Stimulated activated CD4-positive, alpha-beta T cell treated with anti-CD3 and anti-CD28 coated beads, Interleukin-2, amount 100 ng/mL, for 24 hours (primary cell): ENCODE measurements around the gene VAMP1.
A peak's percentile ranks its signal among the peaks of the same experiment; 100 is the strongest.
"Not testable (repeated sequence)": the region's sequence is repeated elsewhere in the genome, so short reads cannot be mapped to it uniquely, and the experiment has no call there.

ENCODE experiments used
- DNase-seq, 2 donors: peaks; one replicate each; pipeline ENCODE4 v3.0.0-alpha.2; 2020

VAMP1 gene

DNA sequence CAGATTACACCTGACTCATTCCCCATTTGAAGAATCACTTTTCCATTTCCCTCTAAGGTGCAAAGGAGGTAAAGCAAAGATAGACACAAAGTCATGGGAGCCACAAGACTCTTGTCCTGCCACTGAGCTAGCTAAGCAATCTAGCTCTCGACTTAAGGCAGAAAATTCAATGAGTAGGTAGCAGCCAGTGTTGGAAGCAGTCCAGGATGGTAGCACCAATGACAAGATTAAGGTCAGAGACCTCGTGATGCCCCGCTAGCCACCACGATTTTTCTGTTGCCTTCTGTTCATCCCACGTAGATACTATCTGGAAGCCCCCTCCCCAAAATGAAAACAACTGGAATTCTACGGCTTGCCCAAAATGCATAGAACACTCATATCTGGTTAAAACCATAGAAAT is 1.4 kb downstream of the VAMP1 start:
- DNase-seq = no peak

DNA sequence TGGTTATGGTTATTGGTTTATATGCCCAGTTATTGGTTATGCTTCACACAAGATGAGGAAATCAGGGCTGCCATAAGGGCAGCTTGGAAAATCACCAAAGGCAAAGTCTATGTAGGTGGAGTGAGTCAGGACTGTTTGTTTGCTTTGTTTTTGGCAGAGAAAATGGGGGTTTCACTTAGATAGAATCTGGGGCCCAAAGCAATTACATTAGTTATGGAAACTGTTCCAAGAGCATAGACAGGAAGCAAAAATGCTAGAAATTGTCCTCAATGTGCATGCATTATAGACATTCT is 2.2 kb downstream of the VAMP1 start:
- no peak for DNase-seq

DNA sequence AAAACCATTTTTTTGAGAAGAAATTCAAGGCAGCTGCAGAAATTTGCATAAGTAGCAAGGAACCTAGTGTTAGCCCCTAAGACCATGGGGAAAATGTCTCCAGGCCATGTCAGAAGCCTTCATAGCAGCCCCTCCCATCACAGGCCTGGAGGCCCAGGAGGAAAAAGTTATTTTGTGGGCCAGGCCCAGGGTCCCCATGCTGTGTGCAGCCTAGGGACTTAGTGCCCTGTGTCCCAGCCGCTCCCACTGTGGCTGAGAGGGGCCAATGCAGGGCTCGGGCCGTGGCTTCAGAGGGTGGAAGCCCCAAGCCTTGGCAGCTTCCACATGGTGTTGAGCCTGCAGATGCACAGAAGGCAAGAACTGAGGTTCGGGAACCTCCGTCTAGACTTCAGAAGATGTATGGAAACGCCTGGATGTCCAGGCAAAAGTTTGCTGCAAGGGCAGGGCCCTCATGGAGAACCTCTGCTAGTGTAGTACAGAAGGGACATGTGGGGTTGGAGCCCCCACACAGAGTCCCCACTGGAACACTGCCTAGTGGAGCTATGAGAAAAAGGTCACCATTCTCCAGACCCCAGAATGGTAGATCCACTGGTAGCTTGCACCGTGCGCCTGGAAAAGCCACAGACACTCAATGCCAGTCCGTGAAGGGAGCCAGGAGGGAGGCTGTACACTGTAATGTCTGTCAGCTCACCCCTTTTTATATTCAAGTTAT is 2.8 kb downstream of the VAMP1 start:
- not testable (repeated sequence) for DNase-seq

DNA sequence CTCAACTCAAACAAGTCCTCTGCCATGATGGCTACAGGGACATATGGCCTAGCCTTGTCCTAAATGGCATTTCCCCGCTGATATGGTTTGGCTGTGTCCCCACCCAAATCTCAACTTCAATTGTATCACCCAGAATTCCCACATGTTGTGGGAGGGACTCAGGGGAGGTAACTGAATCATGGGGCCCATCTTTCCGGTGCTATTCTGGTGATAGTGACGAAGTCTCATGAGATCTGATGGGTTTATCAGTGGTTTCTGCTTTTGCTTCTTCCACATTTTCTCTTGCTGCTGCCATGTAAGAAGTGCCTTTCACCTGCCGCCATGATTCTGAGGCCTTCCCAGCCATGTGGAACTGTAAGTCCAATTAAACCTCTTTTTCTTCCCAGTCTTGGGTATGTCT is 3.7 kb downstream of the VAMP1 start:
- DNase-seq = not testable (repeated sequence)

DNA sequence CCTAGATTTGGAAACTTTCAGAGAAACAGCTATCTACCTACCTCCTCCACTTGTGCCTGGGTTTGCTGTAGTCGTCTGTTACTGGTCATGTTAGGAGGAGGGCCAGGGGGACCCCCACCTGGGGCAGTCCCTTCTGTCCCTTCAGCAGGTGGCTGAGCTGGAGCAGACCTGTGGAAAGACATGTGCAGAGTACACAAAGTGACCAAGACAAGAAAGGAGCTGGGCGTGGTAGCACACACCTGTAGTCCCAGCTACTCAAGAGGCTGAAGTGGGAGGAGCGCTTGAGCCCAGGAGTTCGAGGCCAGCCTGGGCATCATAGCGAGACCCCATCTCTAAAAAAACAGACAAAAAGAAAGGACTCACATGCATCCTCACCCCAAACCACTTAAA is 4.3 kb downstream of the VAMP1 start:
- DNase-seq = no peak

DNA sequence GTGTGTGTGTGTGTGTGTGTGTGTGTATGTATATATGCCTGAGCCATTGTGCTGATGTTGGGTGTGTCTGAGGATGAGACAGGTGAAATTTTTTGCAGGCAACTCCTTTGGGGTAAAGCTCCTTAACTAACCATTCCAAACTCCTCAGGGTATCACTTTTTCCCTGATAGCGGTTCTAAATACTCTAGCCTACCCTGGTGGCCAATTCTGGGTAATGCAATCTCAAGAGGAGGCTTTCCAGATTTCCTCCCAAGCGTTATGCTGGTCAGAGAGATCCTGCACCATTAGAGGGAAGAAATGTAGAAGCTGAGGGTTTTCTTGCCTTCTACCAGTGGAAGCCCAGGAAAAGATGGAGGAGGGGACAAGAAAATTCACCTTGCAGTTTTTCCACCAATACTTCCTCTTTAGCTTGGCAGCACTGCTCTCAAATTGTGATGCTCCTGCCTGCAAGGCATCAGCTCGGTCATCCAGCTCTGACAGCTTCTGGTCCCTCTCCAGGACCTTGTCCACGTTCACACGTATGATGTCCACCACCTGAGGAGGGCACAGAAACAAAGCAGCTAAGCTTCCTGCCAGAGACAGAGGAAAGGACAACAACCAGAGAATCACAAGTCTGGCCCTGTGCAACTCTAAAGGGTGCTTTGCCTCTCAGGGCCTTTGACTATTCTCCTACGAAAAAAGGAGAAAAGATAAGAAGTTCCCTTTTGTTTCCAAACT is 4.9 kb downstream of the VAMP1 start:
- DNase-seq = peak in 1 of 2 donors; percentile 59

DNA sequence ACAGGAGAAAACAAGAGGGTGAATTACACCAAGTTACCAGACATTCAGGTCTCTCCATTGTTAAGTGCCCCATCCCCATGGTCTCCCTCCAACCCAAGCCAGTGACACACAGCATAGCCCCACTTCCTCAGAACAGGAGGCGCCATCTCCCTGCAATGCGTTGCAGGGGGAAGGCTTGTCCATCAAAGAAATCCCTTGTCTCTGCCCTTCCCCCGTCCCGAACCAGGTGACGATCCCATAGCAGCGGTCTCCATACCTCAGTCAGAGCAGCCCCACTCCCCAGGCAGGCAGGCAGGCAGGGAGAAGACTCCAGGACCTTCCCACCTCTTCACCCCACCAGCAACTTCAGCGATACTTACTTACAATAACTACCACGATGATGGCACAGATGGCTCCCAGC is 5.9 kb downstream of the VAMP1 start:
- DNase-seq = no peak

DNA sequence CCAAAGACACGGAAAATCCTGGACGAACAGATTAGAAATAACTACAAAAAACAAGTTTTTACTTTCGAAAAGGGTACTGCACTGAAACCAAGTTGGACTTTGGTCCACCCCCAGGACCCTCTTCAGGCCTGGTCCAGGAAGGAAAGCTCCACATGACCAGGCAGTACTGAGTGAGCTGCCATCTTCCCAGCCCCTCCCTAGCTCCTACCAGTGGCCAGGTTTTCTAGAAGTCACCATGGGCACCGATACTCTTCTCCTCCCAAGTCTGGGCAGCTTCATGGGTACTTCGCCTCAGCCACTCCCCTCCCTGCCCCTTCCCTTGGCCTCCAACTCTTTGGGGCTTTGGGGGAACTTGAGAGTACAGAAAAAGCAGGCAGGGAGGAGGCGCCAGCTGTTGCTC is 6.6 kb downstream of the VAMP1 start:
- no peak for DNase-seq

DNA sequence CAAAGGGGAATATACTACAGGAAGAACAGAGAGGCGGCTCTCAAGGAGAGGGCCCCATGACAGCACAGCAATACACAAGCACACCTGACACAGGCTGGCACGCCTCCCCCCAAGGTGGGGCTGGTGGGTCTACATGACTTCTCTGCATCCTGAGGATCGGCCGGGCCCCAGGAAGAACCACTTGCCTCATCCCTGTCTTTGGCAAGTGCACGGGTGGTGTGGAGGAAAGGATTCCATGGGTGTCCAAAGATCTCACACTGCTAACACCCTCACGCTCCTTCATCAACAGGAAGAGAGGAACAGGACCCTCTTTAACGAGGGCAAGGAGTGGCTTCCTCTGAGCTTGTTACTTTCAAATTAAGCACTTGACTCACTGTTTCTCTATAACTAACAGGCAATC is 7.3 kb downstream of the VAMP1 start:
- DNase-seq = no peak

DNA sequence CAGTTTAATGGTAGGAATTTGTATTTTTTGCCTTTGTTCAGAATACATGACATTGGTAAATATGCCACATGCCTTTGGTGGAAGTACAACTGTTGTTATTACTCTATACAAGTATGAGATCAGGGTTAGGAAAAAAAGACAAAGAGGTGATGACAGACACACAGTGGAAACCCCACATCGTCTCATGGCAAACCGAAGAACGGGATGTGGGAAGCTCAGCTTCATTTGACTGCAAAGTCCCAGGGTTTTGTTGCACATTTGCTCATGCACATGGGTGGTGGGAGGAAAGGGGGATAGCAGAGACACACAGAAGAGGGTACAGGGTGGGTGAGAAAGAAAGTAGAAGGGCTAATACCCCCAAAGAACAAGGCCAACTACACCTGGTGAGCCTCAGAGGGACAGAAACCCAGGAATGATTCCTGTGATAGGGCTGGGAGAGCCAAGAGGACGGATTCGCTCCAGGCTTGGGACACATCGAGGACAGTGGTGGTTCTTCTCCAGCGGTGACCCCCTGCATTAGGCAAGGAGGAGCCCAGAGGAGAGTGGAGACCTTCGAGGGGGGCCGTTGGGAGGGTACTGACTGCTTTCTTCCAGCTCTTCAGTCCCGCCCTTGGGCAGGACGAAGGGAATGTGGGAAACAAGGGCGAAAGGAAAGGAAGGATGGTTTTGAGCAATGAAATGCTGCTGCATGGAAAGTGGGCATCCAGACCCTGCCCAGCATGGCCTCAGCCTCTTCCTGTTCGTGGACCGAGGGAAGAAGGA is 8.1 kb downstream of the VAMP1 start:
- DNase-seq = peak; percentile 35 to 52

DNA sequence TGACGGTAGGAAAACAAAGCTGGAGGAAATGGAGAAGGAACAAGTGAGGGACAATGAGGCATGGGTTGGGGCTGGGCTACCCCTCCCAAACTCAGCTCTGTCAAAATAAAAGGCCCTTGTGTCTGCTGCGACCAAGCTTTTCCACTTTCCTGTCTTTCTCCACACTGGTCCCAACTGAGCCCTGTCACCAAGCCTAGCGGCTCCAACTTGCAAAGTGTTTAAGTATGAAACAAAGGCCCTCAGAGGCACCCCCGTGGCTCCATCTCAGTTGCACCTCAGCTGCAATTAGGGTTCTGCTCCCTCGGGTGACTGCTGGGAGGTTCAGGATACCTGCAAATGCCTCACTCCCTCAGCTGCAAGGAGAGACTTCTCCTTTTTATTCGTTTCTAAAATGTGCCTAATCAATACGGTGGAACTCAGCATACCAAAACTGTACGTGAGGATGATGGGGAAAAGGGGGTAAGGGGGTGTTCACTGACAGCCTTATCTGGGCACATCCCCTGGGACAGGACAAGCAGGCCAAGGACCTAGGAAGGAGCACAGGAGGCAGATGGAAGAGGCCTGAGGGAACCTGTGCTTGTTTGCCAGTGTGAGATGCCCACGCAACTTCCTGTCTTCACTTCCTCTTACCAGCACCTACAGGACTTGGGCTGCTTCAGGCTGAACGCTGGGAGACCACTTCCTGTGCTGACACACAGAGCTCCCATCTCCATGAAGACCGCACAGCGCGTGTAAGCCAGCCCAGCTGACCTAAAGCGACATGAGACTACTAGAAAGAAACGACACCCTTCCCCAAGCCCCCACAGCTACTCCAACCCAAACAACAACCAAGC is 8.9 kb downstream of the VAMP1 start:
- peak; percentile 79 to 80 for DNase-seq

DNA sequence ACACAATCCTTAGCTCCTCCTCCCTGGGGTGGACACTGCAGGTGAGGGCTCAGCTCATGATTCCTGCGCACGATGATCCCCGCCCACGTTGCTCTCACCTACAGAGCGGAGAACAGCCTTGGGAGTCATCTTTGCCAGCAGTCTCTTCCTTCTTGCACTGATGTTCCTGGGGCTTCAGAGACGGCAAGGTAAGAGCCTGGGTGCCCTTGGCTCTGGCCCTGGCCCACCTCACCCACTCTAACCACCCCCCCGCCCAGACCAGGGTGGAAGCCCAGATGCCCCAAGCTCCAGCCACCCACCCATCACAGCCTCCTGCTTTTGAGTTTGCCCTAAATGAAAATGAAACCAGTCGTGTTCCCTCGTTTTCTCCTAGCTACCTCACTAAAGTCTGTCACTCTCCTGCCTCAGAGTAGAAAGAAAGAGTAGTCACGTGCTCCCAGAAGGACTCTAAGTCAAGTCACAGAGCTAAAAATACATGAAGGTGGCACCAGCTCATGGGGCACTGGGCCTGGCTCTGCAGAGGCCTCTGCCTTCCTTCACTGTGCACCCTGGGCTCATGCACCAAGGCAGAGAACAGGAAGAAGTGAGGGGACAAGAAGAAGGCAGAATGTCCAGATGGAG is 9.6 kb downstream of the VAMP1 start:
- peak; percentile 48 to 63 for DNase-seq

DNA sequence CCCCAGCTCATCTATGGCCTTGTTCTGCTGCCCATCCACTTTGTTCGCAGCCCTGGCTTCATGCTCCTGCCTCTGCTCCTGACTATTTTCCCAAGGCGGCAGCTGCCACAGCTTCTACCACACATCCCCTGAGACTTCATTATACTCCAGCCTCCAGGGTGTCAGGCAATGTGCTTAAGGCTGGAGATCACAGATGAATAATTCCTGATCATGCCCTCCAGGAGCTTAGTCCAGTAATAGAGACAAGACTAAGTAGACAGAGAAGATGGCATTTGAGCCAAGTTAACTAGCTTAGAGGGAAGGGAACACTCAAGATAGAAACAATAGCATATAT is 11.5 kb downstream of the VAMP1 start:
- no peak for DNase-seq

DNA sequence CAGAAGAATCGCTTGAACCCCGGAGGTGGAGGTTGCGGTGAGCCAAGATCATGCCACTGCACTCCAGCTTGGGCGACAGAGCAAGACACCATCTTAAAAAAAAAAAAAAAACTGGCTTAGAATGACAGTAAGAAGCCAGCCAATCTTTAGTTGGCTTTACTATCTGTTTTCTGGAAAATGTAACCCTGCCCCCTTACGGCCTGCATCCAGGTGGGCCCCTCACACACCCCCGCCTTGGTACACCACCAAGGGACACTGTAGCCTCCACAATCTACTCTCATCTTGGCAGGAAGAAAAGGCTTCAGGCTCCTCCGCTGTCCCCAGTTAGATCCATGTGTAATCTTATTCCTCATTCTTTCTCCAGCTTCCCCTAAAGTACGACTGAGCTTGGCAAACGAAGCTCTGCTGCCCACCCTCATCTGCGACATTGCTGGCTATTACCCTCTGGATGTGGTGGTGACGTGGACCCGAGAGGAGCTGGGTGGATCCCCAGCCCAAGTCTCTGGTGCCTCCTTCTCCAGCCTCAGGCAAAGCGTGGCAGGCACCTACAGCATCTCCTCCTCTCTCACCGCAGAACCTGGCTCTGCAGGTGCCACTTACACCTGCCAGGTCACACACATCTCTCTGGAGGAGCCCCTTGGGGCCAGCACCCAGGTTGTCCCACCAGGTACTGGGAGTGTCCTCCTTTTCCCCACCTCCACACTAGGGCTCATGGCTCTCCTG is 12.0 kb downstream of the VAMP1 start:
- no peak for DNase-seq

DNA sequence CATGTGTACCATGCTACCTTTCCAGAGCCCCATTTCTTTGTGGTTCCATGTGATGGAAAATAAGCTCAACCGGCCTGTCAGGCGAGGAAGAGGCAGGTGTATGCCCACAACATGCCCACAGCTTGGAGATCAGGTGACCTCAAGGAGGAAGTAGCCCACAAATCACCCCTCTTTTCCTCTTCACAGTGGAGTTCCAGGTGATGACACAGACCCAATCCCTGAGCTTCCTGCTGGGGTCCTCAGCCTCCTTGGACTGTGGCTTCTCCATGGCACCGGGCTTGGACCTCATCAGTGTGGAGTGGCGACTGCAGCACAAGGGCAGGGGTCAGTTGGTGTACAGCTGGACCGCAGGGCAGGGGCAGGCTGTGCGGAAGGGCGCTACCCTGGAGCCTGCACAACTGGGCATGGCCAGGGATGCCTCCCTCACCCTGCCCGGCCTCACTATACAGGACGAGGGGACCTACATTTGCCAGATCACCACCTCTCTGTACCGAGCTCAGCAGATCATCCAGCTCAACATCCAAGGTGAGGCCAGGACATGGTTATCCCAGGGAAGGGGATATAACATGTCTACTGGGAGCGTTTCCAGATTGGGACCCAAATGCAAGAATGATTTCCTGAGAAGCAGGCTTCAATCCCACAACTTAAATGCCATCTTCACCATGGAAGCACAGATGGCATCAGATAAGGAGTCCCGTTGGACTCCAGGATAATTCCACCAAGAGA is 13.1 kb downstream of the VAMP1 start:
- no peak for DNase-seq

DNA sequence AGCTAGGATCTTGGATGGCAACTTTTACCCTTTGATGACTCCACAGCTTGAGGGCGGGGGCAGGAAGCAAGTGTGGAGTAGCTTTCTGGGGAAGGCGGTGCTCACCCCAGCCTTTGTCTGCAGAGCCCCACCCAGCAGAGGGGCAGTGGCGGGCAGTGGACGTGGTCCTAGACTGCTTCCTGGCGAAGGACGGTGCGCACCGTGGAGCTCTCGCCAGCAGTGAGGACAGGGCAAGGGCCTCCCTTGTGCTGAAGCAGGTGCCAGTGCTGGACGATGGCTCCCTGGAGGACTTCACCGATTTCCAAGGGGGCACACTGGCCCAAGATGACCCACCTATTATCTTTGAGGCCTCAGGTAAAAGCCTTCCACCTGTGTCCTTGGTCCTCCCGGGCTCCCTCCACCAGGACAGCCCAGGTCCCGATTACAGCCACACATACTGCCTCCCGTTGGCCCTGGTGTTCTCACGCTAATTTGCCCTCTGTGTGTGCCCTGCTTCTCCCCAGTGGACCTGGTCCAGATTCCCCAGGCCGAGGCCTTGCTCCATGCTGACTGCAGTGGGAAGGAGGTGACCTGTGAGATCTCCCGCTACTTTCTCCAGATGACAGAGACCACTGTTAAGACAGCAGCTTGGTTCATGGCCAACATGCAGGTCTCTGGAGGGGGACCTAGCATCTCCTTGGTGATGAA is 17.4 kb downstream of the VAMP1 start:
- peak in 1 of 2 donors; percentile 57 for DNase-seq

DNA sequence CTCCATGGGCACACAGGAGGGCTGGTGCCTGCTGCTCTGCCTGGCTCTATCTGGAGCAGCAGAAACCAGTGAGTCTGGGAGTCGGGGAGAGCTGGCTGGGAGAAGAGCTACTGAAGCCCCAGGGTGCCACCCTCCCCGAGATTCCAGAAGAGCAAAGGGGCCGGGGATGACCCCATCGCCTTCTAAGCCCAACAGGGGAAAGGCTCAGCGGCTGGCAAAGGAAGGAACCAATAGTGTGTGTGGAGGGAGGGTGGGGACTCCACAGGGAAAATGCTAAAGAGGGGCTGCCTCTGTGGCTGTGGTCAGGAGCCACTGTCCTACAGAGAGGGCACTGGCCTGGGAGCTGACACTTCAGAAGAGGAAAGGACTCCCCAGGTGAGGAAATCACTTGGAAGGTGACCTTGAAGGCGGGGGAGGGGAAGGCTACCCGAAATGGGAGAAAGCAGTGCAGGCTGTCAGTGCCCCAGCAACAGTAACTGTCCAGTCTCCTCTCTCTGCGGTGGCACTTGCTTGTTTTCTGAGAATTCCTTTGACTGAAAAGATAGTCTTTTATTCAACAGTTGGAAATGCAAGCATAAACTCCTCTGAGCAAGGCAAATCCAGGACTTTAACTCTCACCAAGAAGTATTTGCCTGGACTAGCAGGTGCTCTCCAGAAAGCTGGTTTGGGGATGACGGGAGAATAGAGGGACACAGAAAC is 18.1 kb downstream of the VAMP1 start:
- DNase-seq = peak in 1 of 2 donors; percentile 39

DNA sequence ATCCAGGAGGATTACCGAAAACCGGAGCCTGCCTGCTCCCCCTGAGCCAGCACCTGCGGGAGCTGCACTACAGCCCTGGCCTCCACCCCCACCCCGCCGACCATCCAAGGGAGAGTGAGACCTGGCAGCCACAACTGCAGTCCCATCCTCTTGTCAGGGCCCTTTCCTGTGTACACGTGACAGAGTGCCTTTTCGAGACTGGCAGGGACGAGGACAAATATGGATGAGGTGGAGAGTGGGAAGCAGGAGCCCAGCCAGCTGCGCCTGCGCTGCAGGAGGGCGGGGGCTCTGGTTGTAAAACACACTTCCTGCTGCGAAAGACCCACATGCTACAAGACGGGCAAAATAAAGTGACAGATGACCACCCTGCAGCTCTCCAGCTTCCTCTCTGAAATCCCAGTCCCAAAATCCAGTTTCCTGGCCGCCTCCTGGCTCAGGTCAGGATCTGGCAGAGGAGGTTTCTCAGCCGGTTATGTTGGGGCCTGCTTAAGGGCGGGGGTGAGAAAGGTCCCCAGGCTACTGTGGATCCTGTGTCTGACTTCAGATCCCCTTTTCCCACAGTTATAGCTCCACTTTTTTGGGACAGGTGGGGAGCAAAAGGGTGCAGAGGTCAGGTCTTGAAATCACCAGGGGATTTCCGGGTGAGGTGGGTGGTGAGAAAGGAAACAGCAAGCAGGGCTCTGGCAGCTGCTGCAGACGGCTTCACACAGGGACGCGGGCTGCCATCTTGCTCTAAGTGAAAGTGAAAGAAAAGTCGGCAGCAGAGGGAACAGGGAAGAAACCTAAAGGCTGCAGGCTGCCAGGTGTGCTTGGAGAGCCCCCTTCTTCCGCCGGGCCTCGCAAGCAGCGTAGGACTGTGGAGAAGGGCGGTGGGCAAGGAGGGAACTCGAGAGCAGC is 18.9 kb downstream of the VAMP1 start, which contains the start of gene TAPBPL:
Gene TAPBPL (plus strand): TSS at position 695 of the 897 bp plus-strand sequence. CDS start 207 bp downstream, outside the sequence.
- peak; percentile 76 to 81 for DNase-seq

DNA sequence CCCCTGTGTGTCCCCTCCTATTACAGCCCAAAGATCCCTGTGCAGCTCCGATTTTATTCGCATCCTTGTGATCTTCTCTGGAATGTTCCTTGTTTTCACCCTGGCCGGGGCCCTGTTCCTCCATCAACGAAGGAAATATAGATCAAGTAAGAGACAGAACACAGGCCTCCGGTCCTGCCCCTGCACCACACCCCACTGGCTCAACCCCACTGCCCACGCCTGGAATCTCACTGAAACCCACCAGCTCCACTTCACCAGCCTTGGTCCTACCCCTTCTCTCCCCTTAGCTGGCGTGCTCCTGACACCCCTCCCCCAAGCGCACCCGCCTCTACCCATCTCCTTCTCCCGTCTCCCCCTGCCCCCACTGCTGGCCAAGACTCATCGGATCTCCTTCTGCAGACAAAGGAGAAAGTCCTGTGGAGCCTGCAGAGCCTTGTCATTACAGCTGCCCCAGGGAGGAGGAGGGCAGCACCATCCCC is 19.6 kb downstream of the VAMP1 start:
- DNase-seq = peak; percentile 47 to 64
